ENCODE results near the gene ABR.

The ABR gene

DNA sequence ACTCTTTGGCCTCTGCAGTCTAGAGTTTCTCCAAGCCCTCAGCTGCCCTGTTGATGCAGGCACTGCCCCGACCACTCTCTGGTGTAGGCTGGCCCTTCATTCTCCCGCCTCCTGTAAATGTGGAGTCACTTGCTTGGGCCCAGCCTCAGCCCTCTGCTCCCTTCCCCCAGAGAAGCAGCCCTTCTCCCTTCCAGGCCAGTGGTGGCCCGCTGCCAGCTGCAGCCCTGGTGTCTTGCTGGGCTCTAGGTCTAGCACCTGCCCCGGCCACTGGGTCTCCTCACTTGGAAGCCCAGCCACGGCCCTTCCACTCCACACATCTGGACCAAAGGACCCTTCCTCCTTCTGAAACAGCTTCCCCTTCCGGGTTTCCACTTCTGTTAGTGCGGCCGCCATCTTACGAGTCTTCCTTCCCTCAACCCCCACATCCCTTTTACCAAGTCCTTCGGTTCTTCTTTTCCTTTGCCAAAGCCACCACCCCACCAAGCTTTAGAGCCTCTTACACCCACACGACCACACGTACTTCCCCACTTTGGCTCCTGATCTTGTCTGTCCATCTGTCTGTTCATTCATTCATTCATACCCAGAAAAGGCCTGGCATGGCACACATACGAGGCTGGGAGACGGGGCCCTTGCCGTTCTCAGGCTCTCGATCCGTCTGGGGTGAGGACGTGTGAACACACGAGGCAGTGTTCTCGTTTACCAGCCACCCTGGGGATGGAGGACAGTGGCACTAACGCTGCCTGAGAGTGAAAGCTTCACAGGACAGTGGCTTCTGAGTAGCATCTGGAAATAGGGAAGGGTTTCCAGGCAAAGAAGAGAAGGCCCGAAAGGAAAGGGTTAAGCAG lies 68.0 kb downstream of the ABR start:
- DNase-seq (ENCODE audit: low spot score in 2 of 2), result no peak
- H3K27me3 Mint-ChIP-seq, result no peaks in the 10 kb centered on the region
- peaks cover 46% of the 10 kb centered on the region for H3K4me1 Mint-ChIP-seq
- ATAC-seq (replicated peaks; ENCODE audit: extremely low read depth, poor library complexity, severe bottlenecking), result no peak
- H3K27ac Mint-ChIP-seq (ENCODE audit: low read depth), result peak overlapping the region; percentile 85
- H3K9me3 Mint-ChIP-seq, result no peaks in the 10 kb centered on the region
- H3K36me3 Mint-ChIP-seq (ENCODE audit: insufficient read depth), result peaks cover 19% of the 10 kb centered on the region
- H3K4me3 Mint-ChIP-seq, result peak overlapping the region; percentile 62

DNA sequence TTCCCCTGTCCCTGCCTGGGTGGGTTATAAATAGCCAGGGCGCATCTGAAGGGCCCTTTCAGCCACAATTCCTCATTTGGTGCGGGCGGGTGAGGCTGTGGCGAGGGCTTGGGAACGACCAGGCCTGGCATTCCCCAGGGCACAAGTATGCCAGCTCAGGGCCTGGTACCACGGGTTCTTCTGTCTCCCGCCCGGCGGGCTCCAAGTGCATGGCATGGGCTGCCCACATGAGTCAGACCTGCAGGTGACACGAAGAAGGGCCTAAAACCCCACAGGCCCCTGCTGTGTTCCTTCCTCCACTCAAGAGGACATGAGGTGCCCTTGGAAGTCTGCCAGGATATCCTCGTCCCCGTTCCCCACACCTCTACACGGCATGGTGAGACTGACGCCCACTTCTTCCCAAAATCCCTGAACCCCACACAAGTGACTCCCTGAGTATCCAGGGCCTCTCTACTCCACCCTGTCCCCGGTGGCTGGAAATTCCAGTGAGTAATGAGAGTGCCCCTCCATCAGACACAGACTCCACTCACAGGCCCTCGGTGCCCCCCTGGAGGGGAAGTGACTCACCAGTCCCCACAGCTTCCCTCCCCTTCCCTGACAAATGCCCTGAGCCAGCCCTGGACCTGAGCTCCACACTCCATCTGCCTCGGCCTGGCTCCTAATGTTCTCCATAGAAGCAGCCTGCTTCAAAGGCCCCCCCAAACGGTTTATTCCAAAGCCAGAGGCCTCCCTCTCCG lies 68.8 kb downstream of the ABR start:
- peak overlapping the region; percentile 85 for H3K27ac Mint-ChIP-seq (ENCODE audit: low read depth)
- no peaks in the 10 kb centered on the region for H3K27me3 Mint-ChIP-seq
- DNase-seq (ENCODE audit: low spot score in 2 of 2), result no peak
- peak overlapping the region; percentile 62 for H3K4me3 Mint-ChIP-seq
- H3K4me1 Mint-ChIP-seq, result peaks cover 51% of the 10 kb centered on the region
- peaks cover 19% of the 10 kb centered on the region for H3K36me3 Mint-ChIP-seq (ENCODE audit: insufficient read depth)
- no peaks in the 10 kb centered on the region for H3K9me3 Mint-ChIP-seq
- no peak for ATAC-seq (replicated peaks; ENCODE audit: extremely low read depth, poor library complexity, severe bottlenecking)

DNA sequence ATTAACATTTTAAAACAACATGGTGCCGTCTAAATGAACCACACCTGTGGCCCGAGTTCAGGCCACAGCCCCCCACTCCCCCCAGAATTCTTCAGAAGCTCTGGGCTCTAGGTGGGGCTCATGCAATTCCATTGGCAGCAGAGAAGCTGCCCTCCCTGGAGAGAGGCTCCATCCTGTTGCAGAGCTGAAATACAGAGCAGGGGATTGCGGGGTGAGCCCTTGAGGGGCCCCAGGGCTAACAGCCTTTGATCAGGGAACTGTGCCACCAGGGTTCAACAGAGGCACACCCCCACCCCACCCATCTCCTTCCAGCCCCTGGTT lies 69.3 kb downstream of the ABR start:
- Mint-ChIP-seq H3K27me3 (no peaks in the 10 kb centered on the region), H3K4me1 (peaks cover 55% of the 10 kb centered on the region), H3K36me3 (ENCODE audit: insufficient read depth) (peaks cover 19% of the 10 kb centered on the region), H3K4me3 (peak overlapping the region; percentile 87), H3K9me3 (no peaks in the 10 kb centered on the region), H3K27ac (ENCODE audit: low read depth) (no peak overlapping the region)
- no peak for DNase-seq (ENCODE audit: low spot score in 2 of 2)
- ATAC-seq (replicated peaks; ENCODE audit: extremely low read depth, poor library complexity, severe bottlenecking), result no peak

DNA sequence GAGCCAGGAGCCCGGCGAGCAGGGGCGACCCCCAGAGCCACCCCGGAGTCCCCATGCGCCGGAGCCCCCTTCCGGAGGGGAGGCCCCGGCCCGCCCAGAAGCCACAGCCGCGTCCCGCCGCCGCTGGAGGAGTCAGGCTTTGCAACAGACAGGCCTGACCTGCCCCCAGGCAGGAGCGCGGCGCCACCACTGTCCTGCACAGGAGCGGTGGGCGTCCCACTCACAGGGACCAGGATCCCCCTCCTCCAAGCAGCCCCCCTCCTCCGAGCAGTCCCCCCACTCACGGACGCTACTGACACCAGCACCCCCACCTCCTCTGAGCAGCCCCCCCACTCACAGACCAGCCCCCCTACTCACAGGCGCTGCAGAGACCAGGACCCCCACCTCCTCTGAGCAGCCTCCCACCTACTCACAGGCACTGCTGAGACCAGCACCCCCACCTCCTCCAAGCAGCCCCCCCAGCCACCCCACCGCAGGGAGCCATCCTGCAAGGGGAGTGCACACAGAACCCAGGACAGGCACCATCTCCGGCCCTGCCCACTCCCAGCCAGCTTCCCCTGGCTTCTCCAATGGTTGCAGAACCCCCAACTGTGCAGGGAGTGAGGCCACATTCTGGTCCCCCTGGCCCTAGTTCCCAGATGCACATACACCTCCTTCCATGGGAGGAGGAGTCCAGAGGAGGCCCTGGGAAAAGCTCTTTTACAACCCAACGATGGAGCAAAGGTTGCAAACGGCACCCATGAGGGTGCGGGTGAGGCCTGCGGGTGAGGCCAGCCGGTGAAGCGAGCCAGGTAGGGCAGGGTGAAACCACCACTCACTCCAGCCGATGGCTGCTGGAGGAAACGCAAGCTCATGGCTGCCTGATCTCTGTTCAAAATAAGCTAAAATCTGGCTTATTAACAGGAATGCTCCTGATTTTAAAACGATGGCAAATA lies 69.9 kb downstream of the ABR start:
- peak; percentile 38 for ATAC-seq (replicated peaks; ENCODE audit: extremely low read depth, poor library complexity, severe bottlenecking)
- no peaks in the 10 kb centered on the region for H3K27me3 Mint-ChIP-seq
- peak overlapping the region; percentile 87 for H3K4me3 Mint-ChIP-seq
- no peak overlapping the region for H3K27ac Mint-ChIP-seq (ENCODE audit: low read depth)
- DNase-seq (ENCODE audit: low spot score in 2 of 2), result no peak
- peaks cover 48% of the 10 kb centered on the region for H3K4me1 Mint-ChIP-seq
- no peaks in the 10 kb centered on the region for H3K9me3 Mint-ChIP-seq
- peaks cover 20% of the 10 kb centered on the region for H3K36me3 Mint-ChIP-seq (ENCODE audit: insufficient read depth)

DNA sequence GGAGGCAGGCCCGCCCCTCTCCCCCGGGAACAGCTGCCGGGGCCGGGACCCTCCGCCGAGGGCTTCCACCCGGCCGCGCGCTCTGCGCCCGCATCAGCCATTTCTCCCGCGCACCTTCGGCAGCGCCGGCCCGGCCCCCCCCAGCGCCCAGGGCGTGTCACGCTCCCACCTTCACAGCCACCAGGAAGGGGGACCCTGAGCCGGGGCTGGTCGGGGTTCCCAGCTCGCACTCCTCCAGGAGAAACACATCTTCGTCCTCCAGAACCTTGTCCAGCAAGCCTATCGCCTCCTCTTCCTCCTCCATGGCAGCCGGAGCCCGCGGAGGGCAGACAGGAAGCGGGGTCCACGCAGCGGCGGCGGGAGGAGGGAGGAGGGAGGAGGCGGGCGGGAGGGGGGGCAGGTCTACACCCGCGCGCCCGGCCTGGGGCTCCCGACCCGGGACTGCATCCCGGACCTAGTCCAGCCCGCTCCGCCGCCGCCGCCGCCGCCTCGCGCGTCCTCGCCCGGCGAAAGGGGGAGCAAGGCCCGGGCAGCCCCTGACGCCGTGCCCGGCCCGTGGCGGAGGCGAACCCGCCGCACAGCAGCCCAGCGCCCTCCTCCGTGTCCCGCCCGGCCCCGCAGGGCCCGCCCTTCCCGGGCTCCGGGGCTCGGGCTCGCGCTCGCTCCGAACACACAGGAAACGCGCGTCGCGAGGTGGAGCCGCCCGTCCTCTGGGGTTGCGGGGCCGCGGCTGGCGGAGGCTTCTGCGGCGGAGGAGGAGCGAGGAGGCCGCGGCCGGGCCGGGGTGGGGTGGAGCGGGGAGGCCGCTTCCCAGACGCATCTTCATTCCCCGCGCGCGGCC lies 70.8 kb downstream of the ABR start:
- no peaks in the 10 kb centered on the region for H3K27me3 Mint-ChIP-seq
- H3K9me3 Mint-ChIP-seq, result no peaks in the 10 kb centered on the region
- ATAC-seq (replicated peaks; ENCODE audit: extremely low read depth, poor library complexity, severe bottlenecking), result peak; percentile 81
- H3K4me1 Mint-ChIP-seq, result peaks cover 45% of the 10 kb centered on the region
- DNase-seq (ENCODE audit: low spot score in 2 of 2), result peak; percentile 49 to 60
- H3K4me3 Mint-ChIP-seq, result peak overlapping the region; percentile 87
- H3K36me3 Mint-ChIP-seq (ENCODE audit: insufficient read depth), result peaks cover 21% of the 10 kb centered on the region
- peak overlapping the region; percentile 82 for H3K27ac Mint-ChIP-seq (ENCODE audit: low read depth)

DNA sequence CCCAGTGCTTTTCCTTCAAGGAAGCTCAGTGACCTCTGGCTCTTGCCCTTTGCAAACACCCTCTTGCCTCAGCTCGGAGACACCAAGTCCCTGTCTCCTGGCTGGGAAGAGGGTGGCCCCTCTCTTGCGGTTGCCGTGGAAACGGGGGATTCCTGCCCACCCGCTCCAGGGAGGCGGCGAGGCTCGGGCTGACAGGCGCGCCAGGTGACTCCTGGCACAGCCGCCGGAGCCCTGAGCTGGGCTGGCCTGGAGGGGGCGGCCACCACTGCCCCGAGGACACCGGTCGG lies 71.4 kb downstream of the ABR start:
- H3K4me1 Mint-ChIP-seq, result peaks cover 45% of the 10 kb centered on the region
- no peaks in the 10 kb centered on the region for H3K27me3 Mint-ChIP-seq
- H3K4me3 Mint-ChIP-seq, result peak overlapping the region; percentile 87
- H3K9me3 Mint-ChIP-seq, result no peaks in the 10 kb centered on the region
- peak; percentile 4 for ATAC-seq (replicated peaks; ENCODE audit: extremely low read depth, poor library complexity, severe bottlenecking)
- DNase-seq (ENCODE audit: low spot score in 2 of 2), result no peak
- H3K36me3 Mint-ChIP-seq (ENCODE audit: insufficient read depth), result peaks cover 21% of the 10 kb centered on the region
- H3K27ac Mint-ChIP-seq (ENCODE audit: low read depth), result peak overlapping the region; percentile 82

DNA sequence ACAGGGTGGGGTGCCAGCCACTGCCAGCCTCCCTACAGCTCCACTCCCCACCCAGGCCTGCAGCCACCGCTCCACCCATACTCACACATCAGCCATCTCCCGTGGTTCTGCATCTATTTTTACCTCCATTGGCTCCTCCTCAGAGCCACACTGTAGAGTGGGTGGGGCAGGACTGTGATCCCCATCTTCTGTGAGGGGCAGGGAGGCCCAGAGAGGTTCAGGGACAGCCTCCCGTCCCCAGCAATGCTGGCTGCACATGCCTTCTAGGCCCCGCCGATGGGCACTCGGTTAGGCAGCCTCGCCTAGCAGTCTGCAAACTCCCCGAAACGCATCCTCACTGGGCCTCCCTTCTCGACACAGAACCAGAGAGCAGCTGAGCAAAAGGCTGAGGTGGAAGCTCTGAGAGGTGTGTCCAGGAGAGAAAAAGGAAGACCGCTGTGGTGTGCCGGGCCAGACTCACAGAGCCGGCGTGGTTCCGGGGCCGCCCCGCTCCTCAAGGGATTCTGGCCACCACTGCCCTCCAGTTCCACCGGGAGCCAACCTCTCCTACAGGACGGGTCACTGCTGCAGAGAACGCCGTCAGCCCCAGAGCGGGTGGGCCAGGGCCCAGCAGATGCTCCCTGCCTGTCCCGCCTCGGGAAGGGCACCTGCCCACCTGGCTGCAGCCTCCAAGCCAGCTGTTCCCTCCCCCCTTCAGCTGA lies 71.9 kb downstream of the ABR start:
- Mint-ChIP-seq H3K9me3 (no peaks in the 10 kb centered on the region), H3K27ac (ENCODE audit: low read depth) (peak overlapping the region; percentile 82), H3K27me3 (no peaks in the 10 kb centered on the region), H3K4me1 (peaks cover 45% of the 10 kb centered on the region), H3K4me3 (peak overlapping the region; percentile 87), H3K36me3 (ENCODE audit: insufficient read depth) (peaks cover 23% of the 10 kb centered on the region)
- DNase-seq (ENCODE audit: low spot score in 2 of 2) (peak in 1 of 2 donors; percentile 19), ATAC-seq (replicated peaks; ENCODE audit: extremely low read depth, poor library complexity, severe bottlenecking) (peak; percentile 31)

GRCh38 chr17:1107083-1107776 lies 72.6 kb downstream of the ABR start:
- Mint-ChIP-seq H3K4me1 (peaks cover 45% of the 10 kb centered on the region), H3K4me3 (peak overlapping the region; percentile 87), H3K36me3 (ENCODE audit: insufficient read depth) (peaks cover 23% of the 10 kb centered on the region), H3K27ac (ENCODE audit: low read depth) (peak overlapping the region; percentile 82), H3K9me3 (no peaks in the 10 kb centered on the region), H3K27me3 (no peaks in the 10 kb centered on the region)
- no peak for ATAC-seq (replicated peaks; ENCODE audit: extremely low read depth, poor library complexity, severe bottlenecking)
- no peak for DNase-seq (ENCODE audit: low spot score in 2 of 2)

DNA sequence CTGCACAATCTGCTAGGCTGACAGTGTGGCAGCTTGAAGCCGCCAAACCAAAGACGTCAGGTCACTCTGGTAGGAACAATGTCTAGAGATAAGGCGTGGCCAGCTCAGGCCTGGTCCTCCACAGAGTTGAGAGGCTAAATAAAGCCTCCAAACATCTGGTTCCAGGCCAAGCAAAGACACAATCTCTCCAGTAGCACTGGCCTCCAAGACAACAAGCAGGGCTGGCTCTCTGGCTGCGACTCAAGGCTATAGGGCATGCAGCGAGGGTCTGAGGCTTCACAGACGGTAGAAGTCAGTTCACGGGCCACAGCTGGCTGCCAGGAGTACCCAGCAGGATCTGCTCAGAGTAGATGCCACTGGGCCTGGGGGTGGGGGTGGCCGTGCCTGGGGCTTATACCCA lies 75.6 kb downstream of the ABR start:
- Mint-ChIP-seq H3K4me3 (no peak overlapping the region), H3K27me3 (no peaks in the 10 kb centered on the region), H3K9me3 (no peaks in the 10 kb centered on the region), H3K4me1 (peaks cover 41% of the 10 kb centered on the region), H3K36me3 (ENCODE audit: insufficient read depth) (peaks cover 21% of the 10 kb centered on the region), H3K27ac (ENCODE audit: low read depth) (no peak overlapping the region)
- ATAC-seq (replicated peaks; ENCODE audit: extremely low read depth, poor library complexity, severe bottlenecking), result no peak
- no peak for DNase-seq (ENCODE audit: low spot score in 2 of 2)

GRCh38 chr17:1100382-1100781 lies 79.4 kb downstream of the ABR start:
- DNase-seq (ENCODE audit: low spot score in 2 of 2) (no peak), ATAC-seq (replicated peaks; ENCODE audit: extremely low read depth, poor library complexity, severe bottlenecking) (no peak)
- Mint-ChIP-seq H3K4me3 (no peak overlapping the region), H3K27me3 (no peaks in the 10 kb centered on the region), H3K27ac (ENCODE audit: low read depth) (no peak overlapping the region), H3K4me1 (peaks cover 27% of the 10 kb centered on the region), H3K9me3 (no peaks in the 10 kb centered on the region), H3K36me3 (ENCODE audit: insufficient read depth) (peaks cover 26% of the 10 kb centered on the region)

GRCh38 chr17:1099242-1099641 lies 80.5 kb downstream of the ABR start:
- ATAC-seq (replicated peaks; ENCODE audit: extremely low read depth, poor library complexity, severe bottlenecking), result no peak
- H3K27me3 Mint-ChIP-seq, result no peaks in the 10 kb centered on the region
- H3K27ac Mint-ChIP-seq (ENCODE audit: low read depth), result no peak overlapping the region
- H3K9me3 Mint-ChIP-seq, result no peaks in the 10 kb centered on the region
- no peak for DNase-seq (ENCODE audit: low spot score in 2 of 2)
- H3K36me3 Mint-ChIP-seq (ENCODE audit: insufficient read depth), result peaks cover 30% of the 10 kb centered on the region
- peaks cover 33% of the 10 kb centered on the region for H3K4me1 Mint-ChIP-seq
- H3K4me3 Mint-ChIP-seq, result no peak overlapping the region
